HUDEP-2 (cell line): ENCODE results near the gene MYL6.
"Not testable (repeated sequence)": the region's sequence is repeated elsewhere in the genome, so short reads cannot be mapped to it uniquely, and the experiment has no call there.

Source experiments
- DNase-seq, 76 experiments: peaks; one replicate each; lab custom pipeline; 2025; ENCODE audit not compliant: unreplicated experiment in 76 of 76; lab: John Stamatoyannopoulos, UW

MYL6 gene

GRCh38 chr12:56154818-56155217 is 3.3 kb upstream of the MYL6 start:
- no peak for DNase-seq

- no peak for DNase-seq
Observed at GRCh38 chr12:56155256-56155845, 2.8 kb upstream of the MYL6 start.

DNA sequence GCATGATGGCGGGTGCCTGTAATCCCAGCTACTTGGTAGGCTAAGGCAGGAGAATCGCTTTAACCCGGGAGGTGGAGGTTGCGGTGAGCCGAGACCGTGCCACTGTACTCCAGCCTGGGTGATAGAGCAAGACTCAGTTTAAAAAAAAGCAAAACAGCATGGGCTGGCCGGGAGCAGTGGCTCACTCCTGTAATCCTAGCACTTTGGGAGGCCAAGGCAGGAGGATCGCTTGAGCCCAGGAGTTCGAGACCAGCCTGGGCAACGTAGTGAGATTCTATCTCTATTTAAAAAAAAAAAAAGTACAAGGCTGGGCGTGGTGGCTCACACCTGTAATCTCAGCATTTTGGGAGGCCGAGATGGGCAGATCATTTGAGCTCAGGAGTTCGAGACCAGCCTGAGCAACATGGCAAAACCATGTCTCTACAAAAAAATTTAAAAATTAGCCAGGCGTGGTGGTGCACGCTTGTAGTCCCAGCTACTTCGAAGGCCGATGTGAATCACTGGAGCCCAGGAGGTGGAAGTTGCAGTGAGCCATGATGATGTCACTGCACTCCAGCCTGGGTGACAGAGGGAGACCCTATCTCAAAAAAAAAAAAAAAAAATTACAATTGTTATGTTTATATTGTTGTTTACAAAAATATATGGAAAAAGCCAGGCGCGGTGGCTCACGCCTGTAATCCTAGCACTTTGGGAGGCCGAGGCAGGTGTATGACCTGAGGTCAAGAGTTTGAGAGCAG is 1.5 kb upstream of the MYL6 start:
- not testable (repeated sequence) for DNase-seq

DNA sequence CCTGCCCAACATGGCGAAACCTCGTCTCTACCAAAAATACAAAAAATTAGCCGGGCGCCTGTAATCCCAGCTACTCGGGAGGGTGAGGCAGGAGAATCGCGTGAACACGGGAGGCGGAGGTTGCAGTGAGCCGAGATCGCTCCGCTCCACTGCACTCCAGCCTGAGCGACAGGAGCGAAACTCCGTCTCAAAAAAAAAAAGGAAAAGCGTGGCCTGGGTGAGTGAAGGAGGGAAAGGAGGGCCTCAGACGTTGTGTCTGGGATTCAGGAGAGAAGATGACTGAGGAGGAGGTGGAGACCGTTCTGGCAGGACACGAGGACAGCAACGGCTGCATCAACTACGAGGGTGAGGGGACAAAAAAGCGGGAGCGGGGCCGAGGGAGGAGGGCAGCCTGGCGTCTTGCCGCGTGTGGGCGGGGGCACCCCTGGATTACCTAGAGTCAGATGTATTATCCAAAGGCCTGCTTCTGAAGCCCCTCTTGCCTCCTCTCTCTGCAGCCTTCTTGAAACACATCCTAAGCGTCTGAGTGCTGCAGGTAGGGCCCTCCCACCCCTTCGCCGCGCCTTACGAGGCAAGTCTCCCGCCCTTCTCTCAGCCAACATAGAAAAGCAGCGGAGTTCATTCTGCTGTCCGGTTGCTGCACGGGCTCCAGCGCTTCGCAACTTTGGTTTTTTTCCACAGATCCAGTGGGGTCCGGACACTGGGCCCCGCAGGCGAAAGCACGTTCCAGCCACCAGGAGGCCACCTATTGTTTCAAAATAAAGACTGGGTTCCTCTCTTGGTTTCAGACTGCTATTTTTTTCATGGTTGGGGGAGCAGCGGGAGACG is 744 bp upstream of the MYL6 start:
- peak in 47 of 76 experiments; percentile 4 to 70 (median 45) for DNase-seq

GRCh38 chr12:56158926-56159461 is 835 bp downstream of the MYL6 start:
- peak in 51 of 76 experiments; percentile 7 to 67 (median 41) for DNase-seq

- DNase-seq, result no peak
Observed at GRCh38 chr12:56159482-56160192, 1.5 kb downstream of the MYL6 start.

- no peak for DNase-seq
Observed at GRCh38 chr12:56160193-56160763, 2.1 kb downstream of the MYL6 start.

DNA sequence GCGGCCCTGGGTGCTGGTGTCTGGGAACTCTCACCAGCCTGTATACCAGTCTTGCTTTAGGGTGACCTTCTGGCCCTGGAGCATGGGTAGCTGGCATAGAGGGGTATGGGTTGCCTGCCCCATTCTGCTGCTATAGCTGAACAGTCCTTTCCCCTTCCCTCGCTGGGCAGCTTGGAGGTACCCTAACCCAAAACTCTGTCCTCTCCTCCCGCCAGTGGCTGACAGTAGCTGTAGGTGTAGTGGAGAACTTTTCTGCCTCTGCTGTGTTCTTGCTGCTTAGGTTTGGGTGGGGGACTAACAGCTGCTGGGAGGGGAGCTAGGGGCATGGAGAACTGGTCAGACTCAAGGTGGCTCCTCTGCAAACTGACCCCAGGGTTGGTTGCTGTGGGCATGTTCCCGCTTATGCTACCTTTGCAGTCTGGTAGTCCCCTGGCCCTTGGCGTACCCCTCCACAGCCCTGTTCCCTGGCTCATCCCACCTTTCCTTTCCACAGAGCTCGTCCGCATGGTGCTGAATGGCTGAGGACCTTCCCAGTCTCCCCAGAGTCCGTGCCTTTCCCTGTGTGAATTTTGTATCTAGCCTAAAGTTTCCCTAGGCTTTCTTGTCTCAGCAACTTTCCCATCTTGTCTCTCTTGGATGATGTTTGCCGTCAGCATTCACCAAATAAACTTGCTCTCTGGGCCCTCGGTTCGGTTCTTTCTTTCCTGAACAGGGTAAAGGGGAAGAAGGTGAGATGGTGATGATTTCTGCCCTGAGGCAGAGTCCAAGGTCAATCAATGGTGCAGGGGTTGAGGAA is 2.9 kb downstream of the MYL6 start:
- DNase-seq, result no peak

DNA sequence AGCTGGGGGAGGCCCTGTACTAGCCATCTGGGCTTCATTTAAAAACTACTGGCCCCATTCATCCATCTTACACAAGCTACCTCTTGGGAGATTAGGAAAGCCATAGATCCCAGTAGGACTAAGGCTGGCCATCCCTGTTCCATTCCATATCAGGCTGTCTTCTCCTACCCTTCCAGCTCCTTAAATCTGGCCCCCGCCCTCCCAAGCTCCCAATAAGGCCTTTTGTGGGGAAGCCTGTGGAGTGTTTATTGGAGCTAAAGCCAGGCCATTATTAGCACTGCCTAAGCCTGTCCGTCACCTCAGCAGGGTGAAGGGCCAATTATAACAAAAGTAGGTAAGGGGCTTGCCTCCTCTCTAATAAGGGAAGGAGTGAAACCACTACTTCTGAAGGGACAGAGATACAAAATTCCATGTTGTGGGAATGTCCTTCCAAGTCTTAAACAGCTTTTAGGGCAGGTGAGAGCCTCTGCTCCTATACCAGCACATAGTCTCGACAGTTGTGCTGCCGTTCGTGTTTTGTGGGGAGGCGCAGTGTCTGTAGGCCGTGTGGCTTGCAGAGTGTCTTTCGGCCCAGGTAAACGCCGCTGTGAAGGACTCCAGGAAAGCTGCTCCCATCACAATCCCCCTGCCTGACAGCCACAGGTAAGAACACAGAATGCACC is 3.7 kb downstream of the MYL6 start:
- DNase-seq, result no peak

DNA sequence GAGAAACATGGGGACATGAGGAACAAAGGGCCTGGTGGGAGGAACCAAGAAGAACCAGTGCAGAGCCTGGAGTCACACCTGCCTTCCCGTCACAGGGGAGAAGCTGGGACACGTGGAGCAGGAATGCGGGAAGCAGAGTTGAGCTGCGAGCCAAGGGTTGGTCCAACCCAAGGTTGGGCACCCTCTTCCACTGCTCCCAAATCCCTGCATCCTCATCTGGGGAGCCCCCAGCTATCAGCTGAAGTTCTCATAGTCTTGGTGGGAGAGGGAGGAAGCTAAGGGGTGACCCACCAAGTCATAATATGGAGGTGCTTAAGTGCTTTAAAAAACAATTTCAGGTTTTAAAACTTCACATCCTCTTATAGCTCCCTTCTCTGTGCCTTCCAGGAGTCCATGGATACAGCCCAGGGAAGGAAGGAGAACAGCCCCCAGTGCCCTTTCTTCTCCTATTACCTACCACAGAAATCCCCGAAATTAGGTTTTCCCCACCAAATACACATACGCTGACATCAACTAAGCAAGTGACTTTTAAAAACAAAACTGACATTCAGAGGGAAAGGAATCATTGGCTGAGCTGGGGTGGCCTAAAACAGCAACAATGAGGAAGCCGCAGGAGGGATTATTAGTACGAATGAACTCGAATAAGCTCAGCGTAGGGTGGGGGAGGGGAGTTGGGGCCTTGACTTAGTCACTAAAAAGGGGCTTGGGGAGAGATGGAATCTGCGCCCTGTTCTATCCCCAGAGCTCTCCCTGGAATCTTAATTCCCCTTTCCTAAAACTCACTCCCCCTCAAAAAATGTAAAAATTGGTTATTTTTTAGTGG is 4.5 kb downstream of the MYL6 start:
- DNase-seq, result no peak

GRCh38 chr12:56163533-56164344 is 5.6 kb downstream of the MYL6 start:
- DNase-seq, result no peak

- no peak for DNase-seq
Observed at GRCh38 chr12:56164345-56164729, 6.2 kb downstream of the MYL6 start.

DNA sequence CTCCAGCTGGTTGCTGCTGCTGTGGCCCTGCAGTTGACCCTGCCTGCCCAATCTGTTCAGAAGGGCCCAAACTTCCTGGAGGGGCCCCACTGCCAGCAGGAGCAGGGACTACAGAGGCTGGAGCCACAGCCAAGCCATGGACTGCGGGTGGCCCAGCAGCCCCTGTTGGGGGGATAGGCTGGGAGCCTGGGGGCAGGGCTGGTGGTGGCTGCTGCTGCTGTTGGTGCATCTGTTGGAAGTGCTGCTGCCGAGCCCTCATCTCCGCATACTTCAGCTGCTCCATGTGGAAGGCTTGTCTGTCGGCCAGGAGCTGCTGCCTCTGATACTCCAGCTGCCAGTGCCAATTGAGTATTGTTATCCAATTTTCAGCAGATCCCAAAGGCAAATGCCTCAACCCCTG is 7.2 kb downstream of the MYL6 start:
- DNase-seq, result no peak

- no peak for DNase-seq
Observed at GRCh38 chr12:56169229-56169759, 11.1 kb downstream of the MYL6 start.

- no peak for DNase-seq
Observed at GRCh38 chr12:56172839-56173238, 14.7 kb downstream of the MYL6 start.

DNA sequence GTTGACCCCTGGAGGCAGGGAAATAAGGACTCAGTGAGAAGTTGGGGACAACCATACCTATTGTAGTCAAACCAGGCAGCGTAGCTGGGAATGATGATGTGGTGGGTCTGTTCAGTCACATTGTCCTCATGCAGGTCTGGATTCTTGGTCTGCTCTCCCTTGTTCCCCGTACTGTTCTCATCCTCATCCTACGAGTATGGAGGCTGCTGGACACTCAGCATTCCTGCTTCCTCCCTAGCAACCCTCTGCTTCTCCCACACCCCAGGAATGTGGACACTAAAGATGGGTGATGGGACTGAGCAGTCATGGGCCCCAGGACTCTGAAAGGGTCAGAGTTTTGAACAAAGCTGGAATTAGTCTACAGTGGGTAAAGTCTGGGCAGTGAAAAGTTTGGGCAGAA is 20.2 kb downstream of the MYL6 start:
- DNase-seq, result no peak

DNA sequence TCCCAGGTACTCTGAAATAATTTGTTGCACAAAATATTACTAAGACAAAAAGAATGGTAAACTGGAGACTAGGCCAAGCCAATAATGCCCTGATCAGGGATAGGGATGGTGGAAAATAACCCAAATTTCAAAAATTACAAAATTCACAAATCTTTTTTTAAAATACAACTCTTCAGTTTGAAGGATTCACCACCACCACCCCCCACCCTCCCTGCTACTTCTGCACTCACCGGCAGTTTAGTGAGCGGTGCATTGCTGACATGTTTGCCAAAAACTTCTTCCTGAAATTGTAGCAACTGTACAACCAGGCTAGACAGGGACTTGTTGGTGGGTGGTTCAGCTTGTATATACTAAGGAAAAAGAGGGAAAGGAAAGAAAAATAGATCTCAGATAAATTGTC is 28.8 kb downstream of the MYL6 start:
- no peak for DNase-seq
